EH (cell line): ENCODE measurements around the gene MFN1.

Experiments
- DNase-seq: peaks from one replicate; pipeline ENCODE4 v3.0.0-alpha.2; 2015; ENCODE audit warnings: low read depth

MFN1 gene

GRCh38 chr3:179336345-179336929 lies 11.1 kb upstream of the MFN1 start:
- DNase-seq, result peak; percentile 25

GRCh38 chr3:179348325-179349013 lies 960 bp downstream of the MFN1 start:
- DNase-seq, result peak; percentile 1

GRCh38 chr3:179355996-179356395 lies 8.5 kb downstream of the MFN1 start:
- DNase-seq, result no peak

- no peak for DNase-seq
Observed at GRCh38 chr3:179363332-179363731, 15.8 kb downstream of the MFN1 start.

DNA sequence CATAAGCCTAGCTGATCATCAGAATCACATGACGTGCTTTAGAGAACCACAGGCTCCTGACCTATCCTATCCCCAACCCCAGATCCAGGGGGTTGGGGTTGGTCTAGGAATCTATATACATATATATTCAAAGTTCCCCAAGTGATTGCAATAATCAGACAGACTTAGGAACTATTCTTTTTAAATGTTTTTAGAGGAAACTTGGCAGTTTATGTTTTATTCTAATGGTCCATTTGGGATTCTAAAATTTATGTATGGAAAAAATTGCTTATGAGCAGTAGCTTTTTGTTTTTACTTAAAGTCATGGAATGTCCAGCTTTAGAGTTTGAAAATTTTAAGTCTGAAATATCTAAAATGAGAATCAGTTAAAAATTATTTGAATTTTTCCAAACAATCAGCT lies 22.1 kb downstream of the MFN1 start:
- DNase-seq, result no peak

- DNase-seq, result no peak
Observed at GRCh38 chr3:179373938-179374337, 26.4 kb downstream of the MFN1 start.

DNA sequence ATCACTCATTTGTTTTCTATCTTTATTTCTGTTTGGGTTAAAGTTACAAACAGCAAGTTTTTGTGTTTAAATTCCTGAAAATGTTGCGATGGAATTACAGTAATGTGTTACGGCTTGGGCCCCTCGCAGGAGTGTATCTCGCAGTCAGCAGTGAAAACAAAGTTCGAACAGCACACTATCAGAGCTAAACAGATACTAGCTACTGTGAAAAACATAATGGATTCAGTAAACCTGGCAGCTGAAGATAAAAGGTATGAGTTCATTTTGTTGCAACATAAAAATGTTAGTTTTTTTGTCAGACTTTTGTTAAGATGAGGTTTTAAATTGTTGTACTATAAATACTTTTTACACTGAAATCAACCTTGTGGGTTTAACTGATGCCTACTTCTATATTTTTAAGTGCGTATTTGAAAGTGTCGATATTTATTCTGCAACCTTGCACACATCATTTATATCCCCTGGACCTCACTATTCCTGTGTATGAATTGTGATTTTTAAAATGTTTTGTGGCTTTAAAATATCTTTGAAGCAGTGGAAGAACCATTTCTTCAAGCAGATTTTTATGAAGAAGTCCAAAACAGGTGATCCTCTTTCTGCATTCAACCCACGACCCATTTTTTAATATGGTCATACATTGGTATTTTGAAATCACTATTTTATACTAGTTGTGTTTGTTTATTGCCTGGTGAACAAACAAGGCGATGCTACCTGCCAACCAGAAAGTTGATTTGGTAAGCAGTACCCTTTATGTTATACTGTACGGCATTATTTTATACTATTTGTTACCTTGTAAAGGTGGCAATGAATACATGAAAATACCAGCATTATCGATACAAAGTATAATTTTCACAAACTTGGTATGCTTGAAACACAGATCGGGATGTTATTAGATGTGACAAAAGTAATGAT lies 27.8 kb downstream of the MFN1 start:
- DNase-seq, result no peak

DNA sequence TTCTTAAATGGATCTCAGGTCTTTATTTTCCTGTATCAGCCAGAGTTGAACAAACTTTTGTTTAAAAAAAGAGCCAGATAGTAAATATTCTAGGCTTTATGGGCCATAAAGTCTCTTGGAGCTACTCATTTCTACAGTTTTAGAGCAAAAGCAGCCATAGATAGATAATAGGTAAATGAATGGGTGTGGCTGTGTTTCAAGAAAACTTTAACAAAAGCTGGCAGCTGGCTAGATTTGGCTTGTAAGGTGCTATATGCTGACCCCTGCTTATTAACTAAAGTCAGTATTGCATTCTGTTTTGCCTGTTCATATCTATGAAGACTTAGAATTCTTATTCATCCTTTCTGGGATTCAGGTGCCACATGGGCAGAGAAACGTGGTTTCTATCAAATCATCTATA lies 29.0 kb downstream of the MFN1 start:
- DNase-seq, result no peak

GRCh38 chr3:179391906-179392305 lies 44.4 kb downstream of the MFN1 start:
- no peak for DNase-seq

DNA sequence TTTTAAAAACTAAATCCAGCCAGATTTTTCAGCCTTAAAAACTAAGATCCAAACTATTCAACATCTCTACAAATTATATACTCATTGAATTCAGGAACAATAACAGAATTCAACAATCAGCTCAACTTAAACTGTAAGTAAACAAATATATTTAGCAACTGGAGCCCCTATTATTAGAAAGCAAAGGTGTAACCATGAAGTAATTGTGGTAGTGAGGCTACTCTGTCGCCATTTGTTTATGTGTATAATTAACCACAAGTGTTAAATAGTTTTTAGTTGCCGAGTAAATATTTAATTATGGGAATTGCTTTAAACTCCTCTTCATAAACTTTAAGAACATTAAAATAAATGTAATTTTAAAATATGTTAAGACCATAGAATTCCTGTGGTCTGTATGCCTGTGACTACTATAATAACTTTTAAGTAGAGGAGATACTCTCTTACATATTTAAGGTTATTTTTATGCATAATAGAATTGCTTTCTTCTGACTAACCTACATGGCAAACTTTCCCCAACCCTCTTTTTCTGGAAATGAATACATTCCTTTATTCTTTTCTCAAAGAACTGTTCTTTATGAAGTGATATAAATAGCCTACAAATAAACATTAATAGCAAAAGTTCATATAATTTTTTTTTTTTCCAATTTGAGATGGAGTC lies 51.2 kb downstream of the MFN1 start:
- peak; percentile 77 for DNase-seq

GRCh38 chr3:179401561-179401960 lies 54.1 kb downstream of the MFN1 start:
- no peak for DNase-seq

DNA sequence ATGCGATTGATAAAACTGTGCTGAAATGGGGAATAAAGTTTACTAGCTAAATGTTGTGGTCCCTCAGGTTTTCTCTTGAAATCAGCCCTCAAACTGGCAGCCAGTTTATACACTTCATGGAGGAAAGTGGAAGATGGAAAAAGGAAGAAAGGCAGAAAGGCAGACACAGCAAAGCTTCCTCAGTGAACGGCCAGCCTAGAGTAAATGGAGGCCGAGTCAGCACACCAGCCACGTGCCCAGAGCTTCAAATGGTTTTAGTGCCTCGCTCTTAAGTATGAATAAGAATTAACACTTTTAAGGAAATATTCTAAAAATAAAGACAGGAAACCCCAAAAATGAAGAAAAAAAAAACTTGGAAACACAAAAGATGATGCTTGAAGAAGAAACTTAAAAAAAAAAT lies 55.5 kb downstream of the MFN1 start:
- no peak for DNase-seq

DNA sequence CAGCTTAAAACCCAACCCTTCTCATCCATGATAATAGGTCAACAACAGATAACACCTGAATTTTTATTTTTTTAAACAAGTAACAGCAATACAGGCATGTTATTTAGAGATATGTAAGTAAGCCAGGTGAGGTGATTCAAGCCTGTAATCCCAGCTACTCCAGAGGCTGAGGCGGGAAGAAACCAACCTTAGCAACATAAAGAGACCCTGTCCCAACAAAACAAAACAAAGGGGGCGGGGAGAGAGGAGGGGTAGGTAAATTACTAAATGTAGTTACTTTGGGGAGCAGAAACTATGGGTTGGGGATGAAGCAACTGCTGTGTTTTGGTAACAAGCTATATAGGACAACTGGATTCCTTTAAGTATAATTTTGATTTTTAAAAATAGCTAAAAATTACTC lies 56.8 kb downstream of the MFN1 start:
- DNase-seq, result no peak

- peak; percentile 54 for DNase-seq
Observed at GRCh38 chr3:179410331-179410730, 62.8 kb downstream of the MFN1 start.

DNA sequence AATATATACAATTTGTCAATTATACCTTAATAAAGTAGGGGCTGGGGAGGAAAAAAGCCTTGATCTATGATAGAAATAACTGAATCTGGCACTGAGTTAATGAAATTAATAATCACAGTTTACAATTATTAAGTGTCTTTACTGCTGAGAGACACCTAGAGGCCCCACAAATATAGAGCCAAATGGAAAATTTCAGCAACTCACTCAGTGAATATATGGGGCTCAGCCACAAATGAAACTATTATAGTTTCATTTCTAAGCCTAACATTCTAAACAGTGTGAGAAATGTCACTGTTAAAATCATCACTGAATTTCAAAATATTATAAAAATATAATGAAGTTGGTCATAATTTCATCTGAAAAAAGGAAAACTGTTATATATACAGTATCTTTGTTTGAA lies 63.5 kb downstream of the MFN1 start:
- DNase-seq, result no peak

GRCh38 chr3:179414804-179415203 lies 67.3 kb downstream of the MFN1 start:
- no peak for DNase-seq

DNA sequence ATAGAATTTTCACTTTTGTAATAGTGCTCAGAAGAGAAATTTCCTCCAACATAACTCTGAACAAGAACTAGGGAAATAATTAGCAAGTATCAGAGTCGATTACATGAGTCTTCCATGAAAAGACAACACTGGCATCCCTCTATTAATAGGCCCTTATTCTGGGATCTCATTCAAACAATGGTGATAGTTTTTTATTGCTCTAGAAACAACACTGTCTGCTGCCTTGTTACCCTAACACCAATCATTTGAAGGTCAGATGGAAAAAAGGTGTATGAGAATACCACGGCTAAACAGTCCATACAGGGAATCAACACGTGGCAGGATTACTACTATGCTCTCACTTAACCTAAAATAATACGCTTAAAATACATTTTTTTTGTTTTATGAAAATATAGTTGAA lies 67.9 kb downstream of the MFN1 start:
- no peak for DNase-seq

DNA sequence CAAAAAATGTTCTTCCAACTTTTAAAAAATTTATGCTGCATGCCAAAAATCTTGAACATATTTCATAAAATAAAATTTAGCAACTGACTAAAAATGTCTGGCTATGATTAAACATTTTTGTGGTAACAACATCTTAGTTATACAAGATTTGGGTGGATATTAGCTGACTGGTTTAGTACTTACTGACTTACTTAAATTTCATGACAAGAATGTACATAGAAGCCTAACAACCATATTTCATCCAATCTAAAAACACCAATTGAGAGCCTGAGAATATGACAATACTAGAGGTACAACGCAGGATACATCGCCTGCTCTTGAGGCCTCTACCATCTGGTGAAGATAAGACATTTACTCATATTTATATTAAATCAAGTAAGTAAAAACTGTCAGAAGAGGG lies 69.2 kb downstream of the MFN1 start:
- peak; percentile 42 for DNase-seq

- no peak for DNase-seq
Observed at GRCh38 chr3:179418610-179419009, 71.1 kb downstream of the MFN1 start.

DNA sequence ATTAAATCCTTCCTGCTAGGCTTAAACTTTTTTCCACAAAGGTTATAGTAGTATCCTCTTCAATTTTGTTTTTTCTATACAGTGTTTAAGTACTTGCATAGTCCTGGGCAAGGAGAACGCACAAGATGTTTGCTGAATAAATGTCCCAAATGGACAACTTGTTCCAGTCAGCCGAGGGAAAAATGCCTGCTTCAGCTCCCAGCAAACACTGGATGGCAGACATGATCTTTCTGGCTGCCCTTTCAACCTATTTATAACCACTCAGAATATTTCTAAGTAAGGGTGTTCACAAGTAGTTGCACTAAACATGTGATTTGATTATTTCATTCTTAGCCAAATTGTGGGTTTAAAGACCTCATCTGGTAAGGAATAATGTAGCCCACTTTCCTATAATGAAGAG lies 74.0 kb downstream of the MFN1 start:
- DNase-seq, result peak; percentile 54

GRCh38 chr3:179425075-179425474 lies 77.6 kb downstream of the MFN1 start:
- DNase-seq, result no peak

GRCh38 chr3:179428876-179429548 lies 81.5 kb downstream of the MFN1 start:
- DNase-seq, result no peak
